GM23338 (cell line): ENCODE measurements around the gene AFAP1. TPM values are rescaled to one million over a fixed set of nuclear protein-coding genes. Genes with fewer than 3 reads are reported as not detected.

Source experiments
- ATAC-seq: fragments of 200-7000 bp; cut with Tn5 transposase; 3 replicates; pipeline ENCODE4 v1.9.1; 2020
- DNase-seq: peaks from one replicate; pipeline ENCODE4 v3.0.0-alpha.2; 2015; ENCODE audit warnings: low spot score
- H2AFZ ChIP-seq: fragments of 200-600 bp; sonication (generic); 2 replicates; pipeline ENCODE4 v1.8.0; 2016; ENCODE audit warnings: antibody characterized with exemption, mild to moderate bottlenecking, moderate library complexity
- H3F3A ChIP-seq: fragments of 200-600 bp; sonication (generic); replicated peaks from 2 replicates; pipeline ENCODE4 v1.8.0; 2017; ENCODE audit warnings: antibody characterized with exemption, mixed run types, low read depth
- H3K27ac ChIP-seq: fragments of 200-600 bp; sonication (generic); 2 replicates; pipeline ENCODE4 v1.6.1; 2016; ENCODE audit warnings: low read depth
- H3K27me3 ChIP-seq: fragments of 200-600 bp; sonication (generic); 2 replicates; pipeline ENCODE4 v1.8.0; 2016; ENCODE audit warnings: mild to moderate bottlenecking, mixed run types, moderate library complexity; ENCODE audit not compliant: insufficient read depth
- H3K36me3 ChIP-seq: fragments of 200-600 bp; sonication (generic); 2 replicates; pipeline ENCODE4 v1.8.0; 2016; ENCODE audit warnings: mild to moderate bottlenecking; ENCODE audit not compliant: insufficient read depth
- H3K4me1 ChIP-seq: fragments of 200-600 bp; sonication (generic); 2 replicates; pipeline ENCODE4 v1.8.0; 2016; ENCODE audit warnings: mild to moderate bottlenecking, moderate library complexity; ENCODE audit not compliant: insufficient read depth
- H3K4me2 ChIP-seq: fragments of 200-600 bp; sonication (generic); 2 replicates; pipeline ENCODE4 v1.7.1; 2017; ENCODE audit warnings: mixed run types
- H3K4me3 ChIP-seq: fragments of 200-600 bp; sonication (generic); 2 replicates; pipeline ENCODE4 v1.6.1; 2016; ENCODE audit warnings: mixed run types
- H3K79me2 ChIP-seq: fragments of 200-600 bp; sonication (generic); replicated peaks from 2 replicates; pipeline ENCODE4 v1.8.0; 2017; ENCODE audit warnings: mild to moderate bottlenecking; ENCODE audit not compliant: insufficient read depth
- H3K9me2 ChIP-seq: fragments of 200-600 bp; sonication (generic); 2 replicates; pipeline ENCODE4 v1.8.0; 2017; ENCODE audit not compliant: insufficient read depth
- H4K20me1 ChIP-seq: fragments of 200-600 bp; sonication (generic); replicated peaks from 2 replicates; pipeline ENCODE4 v1.8.0; 2017; ENCODE audit warnings: mild to moderate bottlenecking; ENCODE audit not compliant: insufficient read depth
- H3K27ac Mint-ChIP-seq: 2 replicates; pipeline ENCODE4 v1.8.0; 2020; ENCODE audit warnings: inconsistent platforms, mild to moderate bottlenecking, moderate library complexity, mixed read lengths
- H3K27me3 Mint-ChIP-seq: 3 replicates; pipeline ENCODE4 v1.8.0; 2022; ENCODE audit warnings: low read depth, mild to moderate bottlenecking, moderate library complexity, mixed read lengths, inconsistent platforms; ENCODE audit not compliant: insufficient read depth, poor library complexity
- H3K36me3 Mint-ChIP-seq: 3 replicates; pipeline ENCODE4 v1.8.0; 2021; ENCODE audit warnings: low read depth, mild to moderate bottlenecking, inconsistent platforms, moderate library complexity, mixed read lengths
- H3K4me1 Mint-ChIP-seq: 3 replicates; pipeline ENCODE4 v1.8.0; 2020; ENCODE audit warnings: mild to moderate bottlenecking, inconsistent platforms, mixed read lengths
- H3K4me3 Mint-ChIP-seq: 3 replicates; pipeline ENCODE4 v1.8.0; 2021; ENCODE audit warnings: moderate library complexity, mild to moderate bottlenecking, inconsistent platforms, mixed read lengths
- H3K9me3 Mint-ChIP-seq: 3 replicates; pipeline ENCODE4 v1.8.0; 2020; ENCODE audit warnings: moderate library complexity, mild to moderate bottlenecking, inconsistent platforms, mixed read lengths
- CREB1 ChIP-seq: fragments of 250-450 bp; sonication (Bioruptor Pico); IDR thresholded peaks from 2 replicates; pipeline ENCODE4 v1.5.0; 2020; ENCODE audit warnings: low read depth, mild to moderate bottlenecking, moderate library complexity
- CTCF ChIP-seq, 2 experiments: fragments of 200-600 bp in 1 of 2; sonication (generic) in 1 of 2; conservative IDR thresholded peaks; 2 replicates each; pipeline versions ENCODE4 v1.5.1 to v1.6.1; 2016 to 2017; ENCODE audit warnings: antibody characterized with exemption in 2 of 2, low read depth in 2 of 2, mild to moderate bottlenecking in 2 of 2, moderate library complexity in 1 of 2
- ETS1 ChIP-seq: IDR thresholded peaks from 2 replicates; pipeline ENCODE4 v1.6.1; 2016; ENCODE audit warnings: antibody characterized with exemption
- EZH2 ChIP-seq: fragments of 200-600 bp; sonication (generic); IDR thresholded peaks from one replicate; pipeline ENCODE4 v1.8.0; 2017; ENCODE audit warnings: antibody characterized with exemption, mild to moderate bottlenecking, low read depth; ENCODE audit not compliant: unreplicated experiment
- EZH2phosphoT487 ChIP-seq: fragments of 200-600 bp; sonication (generic); IDR thresholded peaks from one replicate; pipeline ENCODE4 v1.8.1; 2018; ENCODE audit warnings: antibody characterized with exemption; ENCODE audit not compliant: unreplicated experiment
- JUNB ChIP-seq: IDR thresholded peaks from one replicate; pipeline ENCODE4 v1.6.1; 2016; ENCODE audit warnings: antibody characterized with exemption; ENCODE audit not compliant: unreplicated experiment
- NANOG ChIP-seq: IDR thresholded peaks from 2 replicates; pipeline ENCODE4 v1.6.1; 2016; ENCODE audit warnings: antibody characterized with exemption, borderline replicate concordance
- POLR2AphosphoS5 ChIP-seq: IDR thresholded peaks from 2 replicates; pipeline ENCODE4 v1.6.1; 2016; ENCODE audit warnings: antibody characterized with exemption, low read depth
- REST ChIP-seq: IDR thresholded peaks from one replicate; pipeline ENCODE4 v1.6.1; 2018; ENCODE audit warnings: antibody characterized with exemption; ENCODE audit not compliant: unreplicated experiment
- STAT1 ChIP-seq: IDR thresholded peaks from one replicate; pipeline ENCODE4 v1.6.1; 2016; ENCODE audit warnings: antibody characterized with exemption; ENCODE audit not compliant: unreplicated experiment
- ZNF114 ChIP-seq: fragments of 250-450 bp; sonication (Bioruptor Pico); IDR thresholded peaks from 2 replicates; pipeline ENCODE4 v1.5.0; 2020; ENCODE audit warnings: mild to moderate bottlenecking, moderate library complexity
- ZNF331 ChIP-seq: fragments of 250-450 bp; sonication (Bioruptor Pico); IDR thresholded peaks from 2 replicates; pipeline ENCODE4 v1.5.0; 2020; ENCODE audit warnings: low read depth, mild to moderate bottlenecking, moderate library complexity
- ZNF462 ChIP-seq: fragments of 250-450 bp; sonication (Bioruptor Pico); IDR thresholded peaks from 2 replicates; pipeline ENCODE4 v1.5.0; 2020; ENCODE audit warnings: mild to moderate bottlenecking, moderate library complexity
- polyA plus RNA-seq: library from polyadenylated mRNA; unstranded; fragments of >200 nt; fragmentation: Nextera tagmentation; extraction: Ambion mirVana; gene quantifications from 2 replicates; pipeline ENCODE4 v1.2.1, GENCODE V29; 2016
- total RNA-seq: library from RNA; depleted of rRNA; stranded (reverse); fragments of >200 nt; shearing (Covaris generic); gene quantifications from 2 replicates; pipeline ENCODE4 v1.2.3, GENCODE V29; 2014

The AFAP1 gene
- total and polyA plus RNA-seq, 2 experiments from 2014 or later: 6.5 to 21.5 TPM

- H3F3A ChIP-seq: peaks cover 7% of the 10 kb centered on the region; the same call in 1 of the 2 replicates
- Mint-ChIP-seq H3K4me3 (no peak overlapping the region), H3K36me3 (peaks cover 22% of the 10 kb centered on the region), H3K27ac (no peak overlapping the region), H3K27me3 (peaks cover 5% of the 10 kb centered on the region), H3K9me3 (no peaks in the 10 kb centered on the region; the same call in 2 of the 3 replicates), H3K4me1 (peaks cover 57% of the 10 kb centered on the region)
- ATAC-seq (no peak), DNase-seq (no peak)
- H3K27ac ChIP-seq: no peak overlapping the region
- H3K36me3 ChIP-seq: no peaks in the 10 kb centered on the region; the same call in 1 of the 2 replicates
- no peaks in the 10 kb centered on the region for H3K79me2 ChIP-seq
- no peak for TF ChIP-seq REST
- no peak for TF ChIP-seq ZNF331 (CRISPR knock-in tag)
- no peak for TF ChIP-seq STAT1
- no peak for TF ChIP-seq EZH2
- no peak for TF ChIP-seq CTCF (conservative IDR thresholded peaks at IDR 0.05; ENCODE audit: low read depth in 2 of 2)
- TF ChIP-seq ZNF114: no peak
- TF ChIP-seq CREB1 (CRISPR knock-in tag): no peak
- no peak for TF ChIP-seq ZNF462 (CRISPR knock-in tag)
- no peak for TF ChIP-seq JUNB
- no peak for TF ChIP-seq ETS1
- no peak for TF ChIP-seq EZH2phosphoT487
- no peak for TF ChIP-seq NANOG
- no peak for TF ChIP-seq POLR2AphosphoS5
- no peaks in the 10 kb centered on the region for H3K27me3 ChIP-seq
- peaks cover 38% of the 10 kb centered on the region for H3K4me1 ChIP-seq
- no peaks in the 10 kb centered on the region for H3K9me2 ChIP-seq
- H3K4me2 ChIP-seq: no peak overlapping the region
- H2AFZ ChIP-seq: no peak overlapping the region
- H3K4me3 ChIP-seq: no peak overlapping the region
- H4K20me1 ChIP-seq: no peaks in the 10 kb centered on the region
Measured at GRCh38 chr4:7808752-7809151, 130.9 kb downstream of the AFAP1 start.
